HG03097 (cell line): ENCODE measurements around the gene RETN.
A peak's percentile ranks its signal among the peaks of the same experiment; 100 is the strongest.

Experiments
- ATAC-seq: cut with Tn5 transposase; IDR thresholded peaks from one replicate; pipeline ENCODE4 v1.9.1; 2021; ENCODE audit not compliant: unreplicated experiment, low FRiP score

The RETN gene

DNA sequence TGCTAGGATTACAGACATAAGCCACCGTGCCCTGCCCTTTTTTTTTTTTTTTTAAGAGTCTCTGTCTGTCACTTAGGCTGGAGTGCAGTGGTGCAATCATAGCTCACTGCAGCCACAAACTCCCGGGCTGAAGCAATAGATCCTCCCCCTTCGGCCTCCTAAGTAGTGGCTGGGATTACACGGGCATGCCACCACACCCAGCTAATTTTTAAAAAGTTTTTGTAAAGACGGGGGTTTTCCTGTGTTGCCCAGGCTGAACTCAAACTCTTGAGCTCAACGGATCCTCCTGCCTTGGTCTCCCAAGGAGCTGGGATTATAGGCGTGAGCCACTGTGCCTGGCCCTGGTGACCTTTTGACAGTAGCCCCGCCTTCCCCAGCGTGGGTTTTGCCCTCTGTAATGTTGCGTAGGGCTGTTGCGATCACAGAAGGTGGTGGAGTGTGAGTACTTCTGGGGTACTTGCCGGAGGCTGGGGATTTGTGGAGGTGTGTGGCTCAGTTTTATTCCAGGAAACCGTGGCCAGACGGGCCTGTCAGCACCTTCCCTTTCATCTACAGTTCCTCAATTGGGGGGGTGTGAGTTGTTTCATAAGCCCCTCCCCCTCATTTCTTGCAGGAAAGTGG is 11.6 kb upstream of the RETN start:
- ATAC-seq, result no peak

DNA sequence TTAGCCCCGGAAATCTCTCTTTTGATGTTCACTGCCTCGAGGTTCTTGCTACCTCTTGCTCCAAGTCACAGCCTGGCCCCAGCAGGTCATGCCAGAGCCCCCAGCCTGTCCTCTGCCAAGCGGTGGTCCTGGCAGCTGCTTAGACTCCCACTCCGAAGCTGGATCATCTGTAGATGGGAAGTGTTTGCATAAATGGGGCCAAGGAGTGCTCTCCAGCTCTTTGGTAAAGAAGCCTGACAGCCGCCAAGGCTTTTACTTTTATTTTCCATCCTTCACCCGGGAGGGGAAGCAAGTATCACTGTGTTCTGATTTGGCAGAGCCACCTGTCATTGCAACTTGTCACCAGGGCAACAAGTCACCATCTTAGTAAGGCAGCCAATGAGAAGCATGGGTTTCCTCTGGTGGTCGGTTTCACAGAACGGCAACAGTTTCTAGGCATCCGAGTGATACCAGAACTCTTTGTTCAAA is 10.6 kb upstream of the RETN start:
- ATAC-seq, result peak; percentile 76

DNA sequence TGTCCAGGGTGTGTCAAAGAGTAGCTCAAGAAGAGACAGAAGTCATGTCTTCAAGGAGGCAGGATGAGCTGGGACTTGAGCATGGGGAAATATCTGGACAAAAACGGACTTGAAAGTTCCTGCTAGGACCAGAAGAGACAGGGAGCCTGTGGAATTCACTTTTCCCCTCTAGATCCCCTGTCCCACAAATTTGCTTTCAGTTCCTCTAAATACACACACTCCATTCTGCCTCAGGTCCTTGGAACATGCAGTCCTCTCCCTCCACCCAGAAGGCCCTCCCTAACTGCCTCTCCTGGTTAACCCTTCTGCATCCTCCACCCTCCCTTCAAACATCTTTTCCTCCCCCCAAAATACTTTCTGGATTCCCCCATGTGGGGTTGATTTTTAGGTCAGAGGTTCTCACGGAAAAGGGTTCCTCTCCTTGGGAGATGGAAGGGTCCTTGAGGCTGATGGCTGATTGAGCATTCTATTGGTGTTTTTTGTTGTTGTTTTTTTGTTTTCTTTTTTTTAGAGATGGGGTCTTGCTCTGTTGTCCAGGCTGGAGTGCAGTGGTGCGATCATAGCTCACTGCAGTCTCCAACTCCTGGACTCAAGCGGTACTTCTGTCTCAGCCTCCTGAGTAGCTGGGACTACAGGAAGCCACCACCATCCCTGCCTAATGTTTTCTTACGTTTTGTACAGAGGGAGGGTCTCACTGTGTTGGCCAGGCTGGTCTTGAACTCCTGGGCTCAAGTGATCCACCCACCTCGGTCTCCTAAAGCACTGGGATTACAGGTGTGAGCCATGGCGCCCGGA is 6.9 kb upstream of the RETN start:
- ATAC-seq, result no peak

- ATAC-seq, result no peak
These were observed 6.2 kb upstream of the RETN start for GRCh38 chr19:7662657-7663056.

- no peak for ATAC-seq
These were observed 5.1 kb upstream of the RETN start for GRCh38 chr19:7663706-7664105.

DNA sequence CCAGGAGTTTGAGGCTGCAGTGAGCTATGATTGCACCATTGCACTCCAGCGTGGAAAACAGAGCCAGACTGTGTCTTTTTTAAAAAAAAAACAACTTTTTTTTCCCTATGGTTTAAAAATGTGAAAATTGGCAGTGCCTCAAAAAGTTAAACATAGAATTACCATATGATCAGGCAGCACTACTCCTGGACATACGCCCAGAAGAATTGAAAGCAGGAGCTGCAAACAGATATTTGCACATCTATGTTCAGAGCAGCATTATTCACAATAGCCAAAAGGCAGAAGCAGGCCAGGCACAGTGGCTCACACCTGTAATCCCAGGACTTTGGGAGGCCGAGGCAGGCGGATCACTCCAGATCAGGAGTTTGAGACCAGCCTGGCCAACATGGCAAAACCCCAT is 3.8 kb upstream of the RETN start:
- no peak for ATAC-seq

- no peak for ATAC-seq
These were observed 792 bp downstream of the RETN start for GRCh38 chr19:7669641-7670040.

GRCh38 chr19:7670150-7670783 is 1.4 kb downstream of the RETN start:
- no peak for ATAC-seq

DNA sequence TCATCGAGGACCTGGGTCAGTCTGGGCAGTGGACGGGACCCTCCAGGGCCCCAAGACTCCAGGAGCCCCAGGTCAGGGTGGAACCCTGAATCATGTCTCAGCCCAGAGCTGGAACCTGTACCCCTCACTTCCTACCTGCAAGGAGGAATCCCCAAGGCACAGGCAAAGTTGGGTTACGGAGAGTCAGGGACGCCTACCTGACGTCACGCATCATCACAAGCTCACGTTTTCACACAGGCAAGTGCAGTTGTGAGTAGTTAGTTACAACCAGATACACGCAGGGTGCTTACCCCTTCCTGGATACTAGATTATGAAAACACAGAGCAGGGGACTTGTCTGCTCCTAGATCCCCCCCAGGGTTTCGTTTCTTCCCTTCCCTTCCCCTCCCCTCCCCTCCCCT is 1.9 kb downstream of the RETN start:
- no peak for ATAC-seq

DNA sequence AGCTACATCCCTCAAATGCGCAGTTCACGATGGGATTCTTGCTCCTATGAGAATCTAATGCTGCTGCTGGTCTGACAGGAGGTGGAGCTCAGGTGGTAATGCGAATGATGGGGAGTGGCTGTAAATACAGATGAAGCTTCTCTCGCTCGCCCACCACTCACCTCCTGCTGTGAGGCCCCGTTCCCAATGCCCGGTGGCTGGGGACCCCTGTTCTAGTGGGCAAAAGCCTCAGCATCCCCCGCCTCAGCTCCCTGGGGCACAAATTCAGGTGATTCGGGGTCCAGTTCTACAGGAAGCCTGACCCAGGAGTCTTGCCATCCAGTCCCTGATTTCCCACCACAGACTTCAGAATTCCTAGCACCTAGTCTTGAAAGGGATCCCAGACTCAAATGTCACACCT is 3.7 kb downstream of the RETN start:
- ATAC-seq, result no peak

DNA sequence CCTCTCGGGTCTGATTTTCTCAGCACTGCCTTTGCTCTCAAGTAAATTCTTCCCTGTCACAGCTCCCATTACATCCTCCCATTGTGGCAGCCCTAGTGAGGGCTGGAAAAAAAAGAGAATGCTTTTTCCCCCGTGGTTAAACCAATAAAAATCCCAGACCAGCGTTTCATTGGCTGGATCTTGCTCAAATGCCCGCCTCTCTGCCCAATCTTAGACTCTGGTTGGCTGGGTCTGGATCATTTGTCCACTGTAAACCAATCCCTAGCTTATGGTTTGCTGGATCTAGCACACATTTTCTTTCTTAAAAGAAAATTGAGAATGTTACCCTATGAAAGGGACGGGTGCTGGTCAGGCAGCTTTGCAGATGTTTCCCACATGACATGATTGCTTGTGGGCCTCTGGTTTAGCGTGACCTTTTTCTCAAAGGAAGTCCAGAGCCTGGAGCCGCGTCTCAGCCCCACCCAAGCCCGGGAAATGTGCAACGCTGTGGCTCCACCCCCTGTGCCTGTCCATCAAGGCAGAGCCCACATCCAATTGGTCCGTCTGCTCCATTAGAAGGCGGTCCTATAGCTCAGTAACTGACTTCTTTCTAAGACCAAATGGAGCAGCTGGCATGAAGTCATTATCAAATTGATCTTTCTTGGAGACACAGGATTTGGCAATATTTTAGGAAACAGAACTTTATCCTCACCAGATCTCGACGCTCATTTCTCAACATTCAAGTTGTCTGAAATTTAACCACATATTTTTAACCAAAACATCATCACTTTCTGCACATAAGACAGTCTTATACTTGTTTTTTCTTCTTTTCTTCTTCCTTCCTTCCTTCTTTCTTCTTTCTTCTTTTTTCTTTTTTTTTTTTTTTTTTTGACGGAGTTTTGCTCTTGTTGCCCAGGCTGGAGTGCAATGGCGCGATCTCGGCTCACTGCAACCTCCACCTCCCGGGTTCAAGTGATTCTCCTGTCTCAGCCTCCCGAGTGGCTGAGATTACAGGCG is 5.5 kb downstream of the RETN start:
- ATAC-seq, result no peak

GRCh38 chr19:7676376-7676775 is 7.5 kb downstream of the RETN start:
- no peak for ATAC-seq

GRCh38 chr19:7676854-7677253 is 8.0 kb downstream of the RETN start, which contains the start of gene MCEMP1:
Gene MCEMP1, plus strand, starts transcription at chr19:7677090. Its CDS starts 31 bp downstream, at chr19:7677121.
- no peak for ATAC-seq

DNA sequence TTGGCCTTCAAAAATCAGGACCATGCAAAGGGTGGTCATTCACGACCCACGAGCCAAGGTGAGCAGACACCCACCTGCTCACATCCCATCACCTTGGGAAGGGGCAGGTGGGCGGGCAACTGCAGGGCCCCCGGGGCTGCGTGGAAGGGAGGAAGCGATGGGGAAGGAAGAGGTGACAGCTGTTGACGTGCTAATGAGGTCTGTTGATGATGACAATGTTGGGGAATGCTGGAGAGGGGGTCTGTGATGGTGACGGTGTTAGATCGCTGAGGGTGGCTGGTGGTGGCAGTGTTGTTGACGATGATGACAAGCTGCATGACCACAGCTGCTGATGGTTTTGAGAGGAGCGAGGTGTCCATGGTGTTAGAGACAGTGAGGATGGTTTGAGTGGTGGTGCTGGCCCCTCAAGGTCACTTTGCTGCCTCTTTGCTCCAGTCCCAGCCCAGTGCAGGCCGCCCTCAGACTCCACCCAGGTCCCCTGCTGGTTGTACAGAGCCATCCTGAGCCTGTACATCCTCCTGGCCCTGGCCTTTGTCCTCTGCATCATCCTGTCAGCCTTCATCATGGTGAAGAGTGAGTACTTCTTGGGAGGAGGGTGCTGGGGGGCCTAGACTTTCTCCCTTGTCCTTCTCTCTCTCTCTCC is 8.9 kb downstream of the RETN start:
- ATAC-seq, result no peak

DNA sequence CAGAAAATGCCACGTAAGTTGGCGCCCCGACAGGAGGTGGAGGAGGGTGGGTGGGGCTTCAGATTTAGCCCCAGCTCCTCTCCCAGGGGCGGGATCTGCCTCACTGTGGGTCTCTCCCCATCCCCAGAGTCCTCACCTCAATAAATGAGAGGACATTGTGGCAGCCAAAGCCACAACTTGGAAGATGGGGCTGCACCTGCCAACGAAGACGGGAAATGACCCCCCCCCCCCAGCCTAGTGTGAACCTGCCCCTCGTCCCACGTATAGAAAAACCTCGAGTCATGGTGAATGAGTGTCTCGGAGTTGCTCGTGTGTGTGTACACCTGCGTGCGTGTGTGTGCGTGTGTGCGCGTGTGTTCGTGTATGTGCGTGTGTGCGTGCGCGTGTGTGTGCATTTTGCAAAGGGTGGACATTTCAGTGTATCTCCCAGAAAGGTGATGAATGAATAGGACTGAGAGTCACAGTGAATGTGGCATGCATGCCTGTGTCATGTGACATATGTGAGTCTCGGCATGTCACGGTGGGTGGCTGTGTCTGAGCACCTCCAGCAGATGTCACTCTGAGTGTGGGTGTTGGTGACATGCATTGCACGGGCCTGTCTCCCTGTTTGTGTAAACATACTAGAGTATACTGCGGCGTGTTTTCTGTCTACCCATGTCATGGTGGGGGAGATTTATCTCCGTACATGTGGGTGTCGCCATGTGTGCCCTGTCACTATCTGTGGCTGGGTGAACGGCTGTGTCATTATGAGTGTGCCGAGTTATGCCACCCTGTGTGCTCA is 10.3 kb downstream of the RETN start:
- no peak for ATAC-seq

DNA sequence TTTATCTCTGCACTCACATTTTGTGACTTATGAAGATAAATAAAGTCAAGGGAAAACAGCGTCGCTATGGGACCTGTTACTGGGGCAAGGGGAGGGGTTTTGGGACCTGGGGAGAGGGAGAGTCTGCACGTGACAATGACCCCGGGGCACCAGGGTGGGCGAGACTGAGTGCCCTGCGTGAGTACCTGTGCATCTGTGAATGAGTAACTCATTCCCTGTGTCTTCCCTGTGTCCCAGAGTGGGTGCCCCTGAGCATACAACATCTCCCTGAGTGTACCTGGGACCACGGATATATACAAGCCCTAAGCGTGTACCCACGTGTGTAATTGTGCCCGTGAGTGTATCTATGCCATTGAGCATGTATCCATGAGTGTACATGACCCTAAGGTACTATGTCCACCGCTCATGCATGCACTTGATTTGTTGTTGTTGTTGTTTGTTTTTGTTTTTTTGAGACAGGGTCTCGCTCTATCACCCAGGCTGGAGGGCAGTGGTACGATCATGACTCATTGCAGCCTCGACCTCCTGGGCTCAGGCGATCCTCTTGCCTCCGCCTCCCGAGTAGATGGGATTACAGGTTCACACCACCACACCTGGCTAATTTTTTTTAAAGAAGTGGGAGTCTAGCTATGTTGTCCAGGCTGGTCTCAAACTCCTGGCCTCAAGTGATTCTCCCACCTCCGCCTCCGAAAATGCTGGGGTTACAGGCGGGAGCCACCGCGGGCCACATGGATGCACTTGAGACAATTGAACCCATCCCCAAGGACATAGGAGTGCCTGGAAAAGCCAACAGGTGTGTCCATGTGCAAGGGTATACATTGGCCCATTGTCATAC is 11.1 kb downstream of the RETN start:
- ATAC-seq, result no peak

GRCh38 chr19:7680606-7681339 is 11.9 kb downstream of the RETN start, which contains the start of gene TRAPPC5:
Gene TRAPPC5, plus strand, starts transcription at chr19:7680833. Its CDS starts 1,421 bp downstream, at chr19:7682254.
- peak; percentile 48 for ATAC-seq
